Mucosa of descending colon (tissue), 3 donors: ENCODE data around the gene UCHL1. TPM values are rescaled to one million over a fixed set of nuclear protein-coding genes. Genes with fewer than 3 reads are reported as not detected.
A peak's percentile ranks its signal among the peaks of the same experiment; 100 is the strongest.

ENCODE experiments used
- ATAC-seq: fragments of 200-7000 bp; cut with Tn5 transposase; one replicate; pipeline ENCODE4 v1.9.1; 2020; ENCODE audit warnings: mild to moderate bottlenecking, moderate library complexity
- DNase-seq, 3 donors: peaks; one replicate each; pipeline ENCODE4 v3.0.0-alpha.2; 2020
- H3K36me3 ChIP-seq: fragments of 200-600 bp; one replicate; pipeline ENCODE4 v1.8.0; 2021; ENCODE audit warnings: low read depth, mild to moderate bottlenecking
- H3K4me1 ChIP-seq: fragments of 200-600 bp; one replicate; pipeline ENCODE4 v1.8.0; 2021; ENCODE audit warnings: low read depth, mild to moderate bottlenecking
- H3K4me3 ChIP-seq: fragments of 200-600 bp; one replicate; pipeline ENCODE4 v1.8.0; 2021; ENCODE audit warnings: mild to moderate bottlenecking
- H3K9me3 ChIP-seq: fragments of 200-600 bp; one replicate; pipeline ENCODE4 v1.8.0; 2021; ENCODE audit warnings: mild to moderate bottlenecking
- CTCF ChIP-seq: fragments of 200-600 bp; IDR thresholded peaks from one replicate; pipeline ENCODE4 v1.8.0; 2022; ENCODE audit warnings: antibody characterized with exemption, mild to moderate bottlenecking
- intact Hi-C, 2 donors: fragments of 100-400 bp; cut with DNase I in 1 of 2; cut with micrococcal nuclease in 1 of 2; formaldehyde crosslinking; loops; one replicate each; pipeline versions ENCODE4 v1.11.0 to v1.11.1; 2022; cut with DNase I, micrococcal nuclease
- total RNA-seq, 3 donors: library from RNA; stranded (reverse); fragmentation: NEBNext Ultra II Directional in 2 of 3; extraction: Animal tissue kit (Norgen Biotek cat#: 25700) in 2 of 3; gene quantifications; one replicate each; pipeline versions ENCODE4 v1.2.1 to v1.2.4, GENCODE V29; 2021 to 2023
- donor health status: DM: no; HTN: no; CAD: no; lungs with moderate emphysema.
- donor health status: DM: no; HTN: no; CAD: no.
- donor health status: DM: no; HTN: yes; CAD: no.

Gene UCHL1
- total RNA-seq, 3 donors from 2014 or later, result 4.1 to 76.0 (median 11.1) TPM

DNA sequence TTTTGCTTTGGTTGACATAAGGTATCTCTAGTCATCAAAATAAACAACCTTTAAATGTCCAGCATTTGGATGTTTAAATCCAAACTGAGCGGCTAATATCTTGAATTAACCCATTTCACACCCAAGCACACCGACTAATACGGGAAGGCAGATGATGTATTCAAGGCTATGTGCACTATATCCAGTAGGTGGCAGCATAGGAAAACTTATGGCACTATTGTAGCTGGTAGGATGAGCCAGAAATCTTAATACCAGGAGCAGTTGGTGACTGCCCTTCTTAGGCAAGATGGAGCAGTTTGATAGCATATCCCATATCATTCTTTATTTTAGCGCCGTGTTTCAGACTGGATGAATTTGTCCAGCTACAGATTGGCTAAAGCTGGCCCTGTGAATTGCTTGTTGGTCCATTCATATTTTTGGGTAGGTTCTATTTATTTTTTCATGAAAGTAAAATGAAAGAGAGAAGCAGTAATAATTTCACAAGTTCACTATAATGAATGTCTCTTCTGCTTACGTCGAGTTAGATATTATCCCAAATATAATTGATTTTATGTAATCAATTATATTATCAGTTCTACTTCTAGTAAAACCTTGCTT is 24.4 kb downstream of the UCHL1 start:
- Histone ChIP-seq H3K36me3 (no peaks in the 10 kb centered on the region), H3K4me3 (no peak overlapping the region), H3K4me1 (no peaks in the 10 kb centered on the region), H3K9me3 (no peaks in the 10 kb centered on the region)
- ATAC-seq, result peak; percentile 92
- intact Hi-C loops, result loop anchor here (5.0 to 10.0 kb wide), 3 partner anchors 366 to 604 kb away; no protein-coding TSS in a partner anchor
- peak; percentile 49 for TF ChIP-seq CTCF
- peak in 1 of 3 donors; percentile 75 for DNase-seq

DNA sequence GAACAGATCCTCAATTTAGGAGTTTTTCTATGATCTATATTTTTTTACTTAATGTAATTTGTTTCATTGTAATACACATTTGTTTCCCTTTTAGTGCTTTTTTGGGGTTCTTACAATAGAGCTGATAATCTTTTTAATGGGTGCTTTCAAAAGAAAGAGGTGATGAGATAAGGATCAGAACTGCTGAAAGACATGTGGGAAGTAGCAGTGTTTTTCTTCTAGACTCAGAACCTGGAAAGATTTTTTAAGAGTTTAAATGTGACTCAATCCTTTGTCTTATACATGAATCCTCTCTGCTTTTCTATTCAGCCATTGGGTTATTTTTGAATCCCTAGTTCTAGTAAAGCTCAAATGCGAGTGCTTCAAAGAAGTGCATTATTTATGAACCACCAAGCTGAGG is 25.6 kb downstream of the UCHL1 start:
- H3K4me3 ChIP-seq, result no peak overlapping the region
- no peaks in the 10 kb centered on the region for H3K9me3 ChIP-seq
- H3K36me3 ChIP-seq, result no peaks in the 10 kb centered on the region
- no peaks in the 10 kb centered on the region for H3K4me1 ChIP-seq
- no peak for TF ChIP-seq CTCF
- intact Hi-C loops, result loop anchor here (5.0 to 10.0 kb wide), 3 partner anchors 365 to 602 kb away; no protein-coding TSS in a partner anchor
- DNase-seq, result no peak
- no peak for ATAC-seq

GRCh38 chr4:41285202-41285863 is 28.6 kb downstream of the UCHL1 start:
- Histone ChIP-seq H3K9me3 (no peaks in the 10 kb centered on the region), H3K36me3 (no peaks in the 10 kb centered on the region), H3K4me3 (no peak overlapping the region), H3K4me1 (no peaks in the 10 kb centered on the region)
- intact Hi-C loops, result loop anchor here in 1 of 2 donors (10.0 kb wide), 1 partner anchor 599 kb away; no protein-coding TSS in a partner anchor
- TF ChIP-seq CTCF, result no peak
- ATAC-seq, result no peak
- no peak for DNase-seq

DNA sequence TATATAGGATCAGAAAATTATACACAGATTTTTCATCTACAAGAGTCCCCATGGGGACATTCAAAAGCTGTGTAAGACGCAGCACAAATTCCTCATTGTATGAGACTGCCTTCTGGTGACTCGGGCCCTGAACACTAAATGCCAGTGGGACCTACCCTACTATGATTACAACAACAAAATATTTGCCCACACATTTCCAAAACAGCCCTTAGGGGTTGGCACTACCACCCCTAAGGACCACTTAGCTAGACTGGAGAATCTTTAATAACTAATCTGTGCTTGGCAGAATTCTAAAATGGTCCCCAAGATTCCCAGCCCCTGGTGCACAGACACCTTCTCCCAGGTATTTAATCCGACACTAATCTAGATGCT is 29.1 kb downstream of the UCHL1 start:
- no peak for DNase-seq
- Histone ChIP-seq H3K9me3 (no peaks in the 10 kb centered on the region), H3K4me1 (no peaks in the 10 kb centered on the region), H3K4me3 (no peak overlapping the region), H3K36me3 (no peaks in the 10 kb centered on the region)
- no peak for ATAC-seq
- intact Hi-C loops, result loop anchor here in 1 of 2 donors (10.0 kb wide), 1 partner anchor 599 kb away; no protein-coding TSS in a partner anchor
- TF ChIP-seq CTCF, result no peak

DNA sequence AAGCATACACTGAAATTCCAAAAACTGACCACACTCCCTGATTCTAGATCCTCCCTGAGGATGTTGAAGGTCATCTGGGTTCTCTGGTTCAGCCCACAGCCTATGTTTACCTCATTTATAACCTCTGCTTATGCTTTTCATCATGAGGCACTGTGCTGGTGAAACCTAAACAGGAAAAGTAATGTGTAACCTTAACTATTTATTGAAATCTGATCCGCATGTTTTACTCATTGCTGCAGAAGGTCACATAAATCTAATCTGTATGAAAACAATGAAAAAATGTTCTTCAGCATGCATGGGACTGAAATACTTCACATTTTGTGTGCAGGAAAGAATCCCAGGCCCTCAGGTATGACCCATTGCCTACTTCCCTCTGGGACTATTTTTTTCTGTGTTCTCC is 30.3 kb downstream of the UCHL1 start:
- H3K9me3 ChIP-seq, result no peaks in the 10 kb centered on the region
- no peak for TF ChIP-seq CTCF
- no peaks in the 10 kb centered on the region for H3K4me1 ChIP-seq
- ATAC-seq (no peak), DNase-seq (no peak)
- H3K36me3 ChIP-seq, result no peaks in the 10 kb centered on the region
- no peak overlapping the region for H3K4me3 ChIP-seq
- intact Hi-C loops, result loop anchor here in 1 of 2 donors (10.0 kb wide), 1 partner anchor 598 kb away; no protein-coding TSS in a partner anchor
